ENCODE data around the gene PFDN1. TPM values are rescaled to one million over a fixed set of nuclear protein-coding genes. Genes with fewer than 3 reads are reported as not detected.

PFDN1 gene
- total and polyA plus RNA-seq, 10 of the 15 experiments (the other 5 are each of a cell fraction or from before 2014, with no cell fraction given) = 62.9 to 193 (median 102) TPM

DNA sequence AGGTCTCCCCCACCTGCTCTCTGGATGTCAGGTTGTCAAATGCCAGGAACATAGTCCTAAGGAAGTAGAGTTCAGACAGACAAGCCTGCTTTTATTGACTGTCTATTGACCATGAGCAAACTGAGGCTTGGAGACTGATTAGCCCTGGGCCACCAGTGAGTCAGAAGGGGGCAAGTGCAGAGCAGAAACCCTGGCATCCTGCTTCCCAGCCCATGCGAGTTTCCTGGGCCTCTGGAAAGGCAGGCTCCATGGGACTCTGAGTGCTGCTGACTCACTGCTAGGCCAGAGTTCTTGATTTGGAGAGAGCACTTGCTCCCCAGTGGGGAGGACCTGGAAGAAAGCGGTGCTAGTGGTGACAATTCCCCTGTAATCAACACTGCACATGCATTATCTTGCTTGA is 46.3 kb upstream of the PFDN1 start:
- no TSS peak for BruUV-seq (replicated peaks)
- Histone ChIP-seq H3K27ac (ENCODE audit: control insufficient read depth, insufficient read depth) (no peak overlapping the region), H3K4me1 (ENCODE audit: control insufficient read depth, insufficient read depth, low read length) (peaks cover 6% of the 10 kb centered on the region), H3K36me3 (ENCODE audit: control insufficient read depth in 2 of 2, insufficient read depth in 2 of 2, low read length in 1 of 2) (no peaks in the 10 kb centered on the region), H2AFZ (ENCODE audit: control insufficient read depth, low read depth, low read length) (no peak overlapping the region), H3K4me2 (ENCODE audit: control insufficient read depth, insufficient read depth) (no peak overlapping the region), H3K4me3 (no peak overlapping the region), H3K9ac (ENCODE audit: control insufficient read depth, insufficient read depth, low read length) (no peak overlapping the region), H3K27me3 (replicated peaks in 1 of 2; ENCODE audit: control insufficient read depth in 2 of 2, insufficient read depth in 2 of 2, low read length in 1 of 2) (no peaks in the 10 kb centered on the region; a peak in 1 of 4 replicates), H4K20me1 (ENCODE audit: control insufficient read depth, insufficient read depth) (no peaks in the 10 kb centered on the region), H3K79me2 (ENCODE audit: control insufficient read depth, insufficient read depth, low read length) (no peaks in the 10 kb centered on the region), H3K9me3 (replicated peaks; ENCODE audit: control insufficient read depth, insufficient read depth, low read length) (no peaks in the 10 kb centered on the region)
- DNase-seq (ENCODE audit: low read depth, low spot score) (no peak), FAIRE-seq (no peak), ATAC-seq (no peak)
- intact Hi-C loops (cut with micrococcal nuclease; ENCODE audit: unreplicated experiment) (loop anchor here (5.0 kb wide), 1 partner anchor 47 kb away; the partner anchor contains the start of gene PFDN1), in situ Hi-C loops (cut with MboI) (no loop called here)
- CTCF ChIA-PET = interaction anchor here (0.8 to 16.9 kb wide), 10 partner anchors 8 to 370 kb away, joined by 3 to 774 read pairs (median 5); partner anchors contain the start of gene PFDN1
- TF ChIP-seq MTA3 (IDR thresholded peaks at IDR 0.05; ENCODE audit: borderline replicate concordance, low read length) = no peak
- TF ChIP-seq, protein P1, sequence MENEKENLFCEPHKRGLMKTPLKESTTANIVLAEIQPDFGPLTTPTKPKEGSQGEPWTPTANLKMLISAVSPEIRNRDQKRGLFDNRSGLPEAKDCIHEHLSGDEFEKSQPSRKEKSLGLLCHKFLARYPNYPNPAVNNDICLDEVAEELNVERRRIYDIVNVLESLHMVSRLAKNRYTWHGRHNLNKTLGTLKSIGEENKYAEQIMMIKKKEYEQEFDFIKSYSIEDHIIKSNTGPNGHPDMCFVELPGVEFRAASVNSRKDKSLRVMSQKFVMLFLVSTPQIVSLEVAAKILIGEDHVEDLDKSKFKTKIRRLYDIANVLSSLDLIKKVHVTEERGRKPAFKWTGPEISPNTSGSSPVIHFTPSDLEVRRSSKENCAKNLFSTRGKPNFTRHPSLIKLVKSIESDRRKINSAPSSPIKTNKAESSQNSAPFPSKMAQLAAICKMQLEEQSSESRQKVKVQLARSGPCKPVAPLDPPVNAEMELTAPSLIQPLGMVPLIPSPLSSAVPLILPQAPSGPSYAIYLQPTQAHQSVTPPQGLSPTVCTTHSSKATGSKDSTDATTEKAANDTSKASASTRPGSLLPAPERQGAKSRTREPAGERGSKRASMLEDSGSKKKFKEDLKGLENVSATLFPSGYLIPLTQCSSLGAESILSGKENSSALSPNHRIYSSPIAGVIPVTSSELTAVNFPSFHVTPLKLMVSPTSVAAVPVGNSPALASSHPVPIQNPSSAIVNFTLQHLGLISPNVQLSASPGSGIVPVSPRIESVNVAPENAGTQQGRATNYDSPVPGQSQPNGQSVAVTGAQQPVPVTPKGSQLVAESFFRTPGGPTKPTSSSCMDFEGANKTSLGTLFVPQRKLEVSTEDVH (IDR thresholded peaks at IDR 0.05; ENCODE audit: low read depth, partially characterized antibody) = no peak
- TF ChIP-seq TARDBP (IDR thresholded peaks at IDR 0.05; ENCODE audit: borderline replicate concordance) = no peak
- no peak for TF ChIP-seq MXI1 (IDR thresholded peaks at IDR 0.05; ENCODE audit: low read depth, low read length)
- no peak for TF ChIP-seq SREBF2 (IDR thresholded peaks at IDR 0.05; ENCODE audit: low read length)
- TF ChIP-seq, protein P2, sequence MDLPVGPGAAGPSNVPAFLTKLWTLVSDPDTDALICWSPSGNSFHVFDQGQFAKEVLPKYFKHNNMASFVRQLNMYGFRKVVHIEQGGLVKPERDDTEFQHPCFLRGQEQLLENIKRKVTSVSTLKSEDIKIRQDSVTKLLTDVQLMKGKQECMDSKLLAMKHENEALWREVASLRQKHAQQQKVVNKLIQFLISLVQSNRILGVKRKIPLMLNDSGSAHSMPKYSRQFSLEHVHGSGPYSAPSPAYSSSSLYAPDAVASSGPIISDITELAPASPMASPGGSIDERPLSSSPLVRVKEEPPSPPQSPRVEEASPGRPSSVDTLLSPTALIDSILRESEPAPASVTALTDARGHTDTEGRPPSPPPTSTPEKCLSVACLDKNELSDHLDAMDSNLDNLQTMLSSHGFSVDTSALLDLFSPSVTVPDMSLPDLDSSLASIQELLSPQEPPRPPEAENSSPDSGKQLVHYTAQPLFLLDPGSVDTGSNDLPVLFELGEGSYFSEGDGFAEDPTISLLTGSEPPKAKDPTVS (IDR thresholded peaks at IDR 0.05; ENCODE audit: low read depth, low read length) = no peak
- no peak for TF ChIP-seq HDGF (IDR thresholded peaks at IDR 0.05)
- TF ChIP-seq NRF1 (conservative IDR thresholded peaks at IDR 0.05; ENCODE audit: low read depth, low read length) = no peak
- RAD21 ChIA-PET (ENCODE audit: unreplicated experiment) = interaction anchor here (9.2 kb wide), 1 partner anchor 103 kb away, joined by 131 read pairs; no protein-coding TSS in a partner anchor
- WGBS (ENCODE audit: insufficient coverage, insufficient replicate concordance, low lambda C conversion rate, missing lambda C conversion rate) = 62% methylated on average over 2 of the region's 2 CpGs
- SMC1A ChIA-PET (ENCODE audit: uncharacterized antibody, unreplicated experiment) = interaction anchor here (0.9 to 12.2 kb wide), 5 partner anchors 12 to 111 kb away, joined by 3 to 345 read pairs (median 5); no protein-coding TSS in a partner anchor
- POLR2A ChIA-PET = no interaction called here
